ENCODE measurements around the gene TNS4. TPM values are rescaled to one million over a fixed set of nuclear protein-coding genes. Genes with fewer than 3 reads are reported as not detected.

Gene TNS4
- not detected for polyA plus RNA-seq (2013, experiment 1 of 2)
- not detected for polyA plus RNA-seq (2013, experiment 2 of 2)

- H3K18ac ChIP-seq (ENCODE audit: low read length): peak within 1 kb of the TSS; percentile 81
- no peak within 1 kb of the TSS for H4K8ac ChIP-seq (ENCODE audit: low read depth, low read length)
- peaks cover 2 to 3% of the 10 kb centered on the region in 2 donors for H3K4me1 ChIP-seq (ENCODE audit: control insufficient read depth in 2 of 2, insufficient read depth in 1 of 2, low read depth in 1 of 2, low read length in 2 of 2)
- no peak within 1 kb of the TSS for H4K91ac ChIP-seq (ENCODE audit: low read depth, low read length, poor library complexity)
- no peak within 1 kb of the TSS for H2BK120ac ChIP-seq (ENCODE audit: low read depth, low read length)
- H2AK5ac ChIP-seq (ENCODE audit: low read depth, low read length): peak within 1 kb of the TSS; percentile 64
- H2AFZ ChIP-seq (ENCODE audit: low read length): no peak within 1 kb of the TSS
- WGBS, 2 donors (ENCODE audit: extremely low coverage in 2 of 2, insufficient read length in 2 of 2, insufficient replicate concordance in 1 of 2): no CpG with 5 or more reads among the region's 7 CpGs
- peaks cover 0 to 27% (median 0%) of the 10 kb centered on the region in 3 experiments for H3K27me3 ChIP-seq (ENCODE audit: control insufficient read depth in 3 of 3, insufficient read depth in 3 of 3, low read depth in 1 of 3, low read length in 3 of 3)
- peak within 1 kb of the TSS; percentile 84 for H2BK15ac ChIP-seq (ENCODE audit: low read length)
- no peak within 1 kb of the TSS for H3K9ac ChIP-seq (ENCODE audit: low read depth, low read length, poor library complexity)
- H3K9me3 ChIP-seq (replicated peaks in 1 of 2; ENCODE audit: control insufficient read depth in 2 of 2, insufficient read depth in 1 of 2, low read depth in 1 of 2, low read length in 2 of 2): no peaks in the 10 kb centered on the region
- no peak within 1 kb of the TSS for H3K4me3 ChIP-seq (ENCODE audit: low read length in 2 of 2)
- H3K14ac ChIP-seq (ENCODE audit: low read length): no peak within 1 kb of the TSS
- H3K4ac ChIP-seq (ENCODE audit: low read length): no peak within 1 kb of the TSS
- H3K4me2 ChIP-seq (ENCODE audit: insufficient read depth, low read length, poor library complexity, severe bottlenecking): no peak within 1 kb of the TSS
- H2BK12ac ChIP-seq (ENCODE audit: low read length): peak within 1 kb of the TSS; percentile 66
- no peak within 1 kb of the TSS for H3K23ac ChIP-seq (ENCODE audit: low read depth, low read length, poor library complexity)
- no peak for DNase-seq (ENCODE audit: low spot score)
- H3K36me3 ChIP-seq (replicated peaks in 1 of 2; ENCODE audit: control insufficient read depth in 2 of 2, insufficient read depth in 2 of 2, low read length in 2 of 2): no peaks in the 10 kb centered on the region
- no peak within 1 kb of the TSS for H3K27ac ChIP-seq (replicated peaks; ENCODE audit: low read length)
- H3K79me1 ChIP-seq (ENCODE audit: low read depth, low read length): no peaks in the 10 kb centered on the region
- H2BK5ac ChIP-seq (ENCODE audit: low read length): peak within 1 kb of the TSS; percentile 68
Measured at GRCh38 chr17:40501499-40501911, at the start of gene TNS4. TSS of gene TNS4 (minus strand) at chr17:40501623. CDS start at chr17:40496425, 5,198 bp downstream.

- H3K79me1 ChIP-seq (ENCODE audit: low read depth, low read length): no peaks in the 10 kb centered on the region
- no peak overlapping the region for H3K4ac ChIP-seq (ENCODE audit: low read length)
- no peak overlapping the region for H4K91ac ChIP-seq (ENCODE audit: low read depth, low read length, poor library complexity)
- no peak overlapping the region for H2BK12ac ChIP-seq (ENCODE audit: low read length)
- peaks cover 19 to 25% of the 10 kb centered on the region in 2 donors for H3K4me1 ChIP-seq (ENCODE audit: control insufficient read depth in 2 of 2, insufficient read depth in 1 of 2, low read depth in 1 of 2, low read length in 2 of 2)
- H3K27me3 ChIP-seq (ENCODE audit: control insufficient read depth in 3 of 3, insufficient read depth in 3 of 3, low read depth in 1 of 3, low read length in 3 of 3): no peaks in the 10 kb centered on the region
- H3K9me3 ChIP-seq (replicated peaks in 1 of 2; ENCODE audit: control insufficient read depth in 2 of 2, insufficient read depth in 1 of 2, low read depth in 1 of 2, low read length in 2 of 2): no peaks in the 10 kb centered on the region
- H2BK15ac ChIP-seq (ENCODE audit: low read length): no peak overlapping the region
- no peak overlapping the region for H3K23ac ChIP-seq (ENCODE audit: low read depth, low read length, poor library complexity)
- no peak overlapping the region for H2BK120ac ChIP-seq (ENCODE audit: low read depth, low read length)
- H3K4me2 ChIP-seq (ENCODE audit: insufficient read depth, low read length, poor library complexity, severe bottlenecking): no peak overlapping the region
- DNase-seq (ENCODE audit: low spot score): no peak
- H4K8ac ChIP-seq (ENCODE audit: low read depth, low read length): no peak overlapping the region
- H2AFZ ChIP-seq (ENCODE audit: low read length): no peak overlapping the region
- H3K4me3 ChIP-seq (ENCODE audit: low read length in 2 of 2): no peak overlapping the region
- no peak overlapping the region for H3K14ac ChIP-seq (ENCODE audit: low read length)
- no peak overlapping the region for H2AK5ac ChIP-seq (ENCODE audit: low read depth, low read length)
- H3K9ac ChIP-seq (ENCODE audit: low read depth, low read length, poor library complexity): no peak overlapping the region
- H3K36me3 ChIP-seq (replicated peaks in 1 of 2; ENCODE audit: control insufficient read depth in 2 of 2, insufficient read depth in 2 of 2, low read length in 2 of 2): no peaks in the 10 kb centered on the region
- WGBS, 2 donors (ENCODE audit: extremely low coverage in 2 of 2, insufficient read length in 2 of 2, insufficient replicate concordance in 1 of 2): no CpG with 5 or more reads among the region's 8 CpGs
- H3K27ac ChIP-seq (replicated peaks; ENCODE audit: low read length): no peak overlapping the region
- H2BK5ac ChIP-seq (ENCODE audit: low read length): no peak overlapping the region
- no peak overlapping the region for H3K18ac ChIP-seq (ENCODE audit: low read length)
Measured at GRCh38 chr17:40550608-40551007, 49.2 kb upstream of the TNS4 start.

GRCh38 chr17:40548982-40549685 lies 47.7 kb upstream of the TNS4 start:
- no peak for DNase-seq (ENCODE audit: low spot score)
- no peak overlapping the region for H2BK15ac ChIP-seq (ENCODE audit: low read length)
- H2AFZ ChIP-seq (ENCODE audit: low read length): peak overlapping the region; percentile 75
- no peak overlapping the region for H2BK5ac ChIP-seq (ENCODE audit: low read length)
- H3K36me3 ChIP-seq (replicated peaks in 1 of 2; ENCODE audit: control insufficient read depth in 2 of 2, insufficient read depth in 2 of 2, low read length in 2 of 2): no peaks in the 10 kb centered on the region
- H4K8ac ChIP-seq (ENCODE audit: low read depth, low read length): no peak overlapping the region
- H3K27me3 ChIP-seq (ENCODE audit: control insufficient read depth in 3 of 3, insufficient read depth in 3 of 3, low read depth in 1 of 3, low read length in 3 of 3): no peaks in the 10 kb centered on the region
- H3K4me3 ChIP-seq (ENCODE audit: low read length in 2 of 2): no peak overlapping the region
- peaks cover 16 to 23% of the 10 kb centered on the region in 2 donors for H3K4me1 ChIP-seq (ENCODE audit: control insufficient read depth in 2 of 2, insufficient read depth in 1 of 2, low read depth in 1 of 2, low read length in 2 of 2)
- H3K18ac ChIP-seq (ENCODE audit: low read length): no peak overlapping the region
- H4K91ac ChIP-seq (ENCODE audit: low read depth, low read length, poor library complexity): no peak overlapping the region
- no peak overlapping the region for H2BK12ac ChIP-seq (ENCODE audit: low read length)
- no CpG with 5 or more reads among the region's 9 CpGs for WGBS, 2 donors (ENCODE audit: extremely low coverage in 2 of 2, insufficient read length in 2 of 2, insufficient replicate concordance in 1 of 2)
- no peak overlapping the region for H3K9ac ChIP-seq (ENCODE audit: low read depth, low read length, poor library complexity)
- H3K4me2 ChIP-seq (ENCODE audit: insufficient read depth, low read length, poor library complexity, severe bottlenecking): no peak overlapping the region
- no peak overlapping the region for H3K4ac ChIP-seq (ENCODE audit: low read length)
- no peaks in the 10 kb centered on the region for H3K9me3 ChIP-seq (replicated peaks in 1 of 2; ENCODE audit: control insufficient read depth in 2 of 2, insufficient read depth in 1 of 2, low read depth in 1 of 2, low read length in 2 of 2)
- H2BK120ac ChIP-seq (ENCODE audit: low read depth, low read length): no peak overlapping the region
- no peaks in the 10 kb centered on the region for H3K79me1 ChIP-seq (ENCODE audit: low read depth, low read length)
- H2AK5ac ChIP-seq (ENCODE audit: low read depth, low read length): no peak overlapping the region
- no peak overlapping the region for H3K23ac ChIP-seq (ENCODE audit: low read depth, low read length, poor library complexity)
- no peak overlapping the region for H3K14ac ChIP-seq (ENCODE audit: low read length)
- H3K27ac ChIP-seq (replicated peaks; ENCODE audit: low read length): no peak overlapping the region

GRCh38 chr17:40548491-40548981 lies 47.1 kb upstream of the TNS4 start:
- no peak overlapping the region for H2BK120ac ChIP-seq (ENCODE audit: low read depth, low read length)
- no peak overlapping the region for H3K23ac ChIP-seq (ENCODE audit: low read depth, low read length, poor library complexity)
- H3K4me2 ChIP-seq (ENCODE audit: insufficient read depth, low read length, poor library complexity, severe bottlenecking): no peak overlapping the region
- no peaks in the 10 kb centered on the region for H3K9me3 ChIP-seq (replicated peaks in 1 of 2; ENCODE audit: control insufficient read depth in 2 of 2, insufficient read depth in 1 of 2, low read depth in 1 of 2, low read length in 2 of 2)
- H3K4me3 ChIP-seq (ENCODE audit: low read length in 2 of 2): no peak overlapping the region
- H3K9ac ChIP-seq (ENCODE audit: low read depth, low read length, poor library complexity): no peak overlapping the region
- no peaks in the 10 kb centered on the region for H3K27me3 ChIP-seq (ENCODE audit: control insufficient read depth in 3 of 3, insufficient read depth in 3 of 3, low read depth in 1 of 3, low read length in 3 of 3)
- no peak overlapping the region for H2AK5ac ChIP-seq (ENCODE audit: low read depth, low read length)
- WGBS, 2 donors (ENCODE audit: extremely low coverage in 2 of 2, insufficient read length in 2 of 2, insufficient replicate concordance in 1 of 2): no CpG with 5 or more reads among the region's 9 CpGs
- H4K8ac ChIP-seq (ENCODE audit: low read depth, low read length): no peak overlapping the region
- no peak overlapping the region for H4K91ac ChIP-seq (ENCODE audit: low read depth, low read length, poor library complexity)
- H3K14ac ChIP-seq (ENCODE audit: low read length): no peak overlapping the region
- no peak overlapping the region for H3K4ac ChIP-seq (ENCODE audit: low read length)
- H2BK15ac ChIP-seq (ENCODE audit: low read length): no peak overlapping the region
- no peak overlapping the region for H3K27ac ChIP-seq (replicated peaks; ENCODE audit: low read length)
- no peak overlapping the region for H2BK5ac ChIP-seq (ENCODE audit: low read length)
- H3K79me1 ChIP-seq (ENCODE audit: low read depth, low read length): no peaks in the 10 kb centered on the region
- H3K18ac ChIP-seq (ENCODE audit: low read length): no peak overlapping the region
- no peak overlapping the region for H2BK12ac ChIP-seq (ENCODE audit: low read length)
- H3K36me3 ChIP-seq (replicated peaks in 1 of 2; ENCODE audit: control insufficient read depth in 2 of 2, insufficient read depth in 2 of 2, low read length in 2 of 2): no peaks in the 10 kb centered on the region
- H3K4me1 ChIP-seq (ENCODE audit: control insufficient read depth in 2 of 2, insufficient read depth in 1 of 2, low read depth in 1 of 2, low read length in 2 of 2): peaks cover 12 to 20% of the 10 kb centered on the region in 2 donors
- no peak for DNase-seq (ENCODE audit: low spot score)
- H2AFZ ChIP-seq (ENCODE audit: low read length): peak overlapping the region; percentile 75
